ENCODE measurements around the gene CCDC185. TPM values are rescaled to one million over a fixed set of nuclear protein-coding genes. Genes with fewer than 3 reads are reported as not detected.
"Not testable (repeated sequence)": the region's sequence is repeated elsewhere in the genome, so short reads cannot be mapped to it uniquely, and the experiment has no call there.

CCDC185 gene
- total RNA-seq, 1 experiment from 2014 or later: not detected

- no peak for DNase-seq (ENCODE audit: low spot score)
Measured at GRCh38 chr1:223394242-223394641, 1.0 kb downstream of the CCDC185 start.

GRCh38 chr1:223394706-223395105 is 1.5 kb downstream of the CCDC185 start:
- no peak for DNase-seq (ENCODE audit: low spot score)

GRCh38 chr1:223399393-223399792 is 6.2 kb downstream of the CCDC185 start:
- DNase-seq (ENCODE audit: low spot score): not testable (repeated sequence)

- DNase-seq (ENCODE audit: low spot score): peak; percentile 16
Measured at GRCh38 chr1:223401873-223402789, 8.9 kb downstream of the CCDC185 start.

- no peak for DNase-seq (ENCODE audit: low spot score)
Measured at GRCh38 chr1:223402790-223403142, 9.6 kb downstream of the CCDC185 start.

- DNase-seq (ENCODE audit: low spot score): peak; percentile 16
Measured at GRCh38 chr1:223403184-223403815, 10.1 kb downstream of the CCDC185 start.

- DNase-seq (ENCODE audit: low spot score): no peak
Measured at GRCh38 chr1:223405507-223405906, 12.3 kb downstream of the CCDC185 start.

GRCh38 chr1:223410036-223410435 is 16.8 kb downstream of the CCDC185 start:
- no peak for DNase-seq (ENCODE audit: low spot score)

- no peak for DNase-seq (ENCODE audit: low spot score)
Measured at GRCh38 chr1:223411309-223411708, 18.1 kb downstream of the CCDC185 start.

- no peak for DNase-seq (ENCODE audit: low spot score)
Measured at GRCh38 chr1:223411710-223412109, 18.5 kb downstream of the CCDC185 start.

- no peak for DNase-seq (ENCODE audit: low spot score)
Measured at GRCh38 chr1:223413216-223413615, 20.0 kb downstream of the CCDC185 start.

- no peak for DNase-seq (ENCODE audit: low spot score)
Measured at GRCh38 chr1:223417444-223417843, 24.2 kb downstream of the CCDC185 start.

GRCh38 chr1:223417903-223418663 is 24.9 kb downstream of the CCDC185 start:
- no peak for DNase-seq (ENCODE audit: low spot score)

- DNase-seq (ENCODE audit: low spot score): no peak
Measured at GRCh38 chr1:223419115-223419514, 25.9 kb downstream of the CCDC185 start.

GRCh38 chr1:223419561-223419960 is 26.3 kb downstream of the CCDC185 start:
- DNase-seq (ENCODE audit: low spot score): no peak

GRCh38 chr1:223421025-223421424 is 27.8 kb downstream of the CCDC185 start:
- DNase-seq (ENCODE audit: low spot score): no peak

GRCh38 chr1:223421676-223422075 is 28.5 kb downstream of the CCDC185 start:
- DNase-seq (ENCODE audit: low spot score): no peak

- no peak for DNase-seq (ENCODE audit: low spot score)
Measured at GRCh38 chr1:223422911-223423310, 29.7 kb downstream of the CCDC185 start.

- no peak for DNase-seq (ENCODE audit: low spot score)
Measured at GRCh38 chr1:223423641-223424233, 30.5 kb downstream of the CCDC185 start.

GRCh38 chr1:223425550-223425949 is 32.3 kb downstream of the CCDC185 start:
- DNase-seq (ENCODE audit: low spot score): no peak

- no peak for DNase-seq (ENCODE audit: low spot score)
Measured at GRCh38 chr1:223426936-223427335, 33.7 kb downstream of the CCDC185 start.

- DNase-seq (ENCODE audit: low spot score): no peak
Measured at GRCh38 chr1:223429313-223429731, 36.1 kb downstream of the CCDC185 start.
